ENCODE measurements around the gene DCST1. TPM values are rescaled to one million over a fixed set of nuclear protein-coding genes. Genes with fewer than 3 reads are reported as not detected.

DCST1 gene
- polyA plus RNA-seq, 3 donors: 0.21 to 0.29 (median 0.28) TPM

DNA sequence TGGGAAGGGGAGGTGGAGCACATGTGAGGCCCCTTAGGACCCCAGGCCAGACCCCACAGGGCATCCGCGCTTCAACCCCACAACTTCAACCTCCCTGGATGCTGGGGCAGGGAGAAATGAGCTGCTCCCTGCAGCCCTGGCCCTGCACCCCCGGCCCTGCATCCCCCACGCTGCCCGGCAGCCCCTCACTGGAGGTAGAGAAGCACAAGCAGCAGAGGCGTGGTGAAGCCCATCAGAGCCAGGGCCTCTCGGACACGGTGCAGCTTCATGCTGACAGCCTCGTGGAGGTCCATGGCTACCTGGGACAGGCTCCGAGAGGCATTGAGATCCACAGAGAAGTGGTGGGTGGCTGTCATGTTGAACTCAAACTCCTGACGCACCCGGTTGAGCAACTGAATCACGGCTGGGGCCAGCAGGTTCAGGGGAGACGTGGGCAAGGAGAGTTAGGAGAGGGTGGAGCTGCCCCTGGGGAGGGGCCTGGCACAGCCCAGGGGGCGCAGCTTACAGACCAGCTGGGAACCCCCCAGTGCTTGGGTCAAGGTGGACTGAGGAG, 3.3 kb upstream of the DCST1 start:
- DNase-seq (ENCODE audit: low read depth in 3 of 3, low spot score in 2 of 3): no peak

DNA sequence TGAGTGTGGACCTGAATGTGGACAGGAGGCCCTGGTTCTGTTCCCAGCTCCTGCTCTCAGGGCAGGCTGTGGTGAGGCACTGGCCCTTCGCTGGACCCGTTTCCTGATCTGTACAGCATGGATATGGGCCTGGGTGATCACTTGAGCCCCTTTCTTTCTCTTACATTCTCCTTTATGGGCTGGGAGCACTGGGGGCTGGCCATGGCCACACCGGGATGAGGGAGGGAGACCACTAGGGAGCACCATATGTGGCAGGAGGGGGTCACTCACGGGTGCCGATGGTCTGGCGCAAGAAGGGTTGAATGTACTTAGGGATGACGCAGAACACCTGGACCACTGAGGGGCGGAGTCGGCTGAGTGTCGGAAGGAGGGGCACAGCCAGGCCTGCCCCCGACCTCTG, 2.7 kb upstream of the DCST1 start:
- DNase-seq (ENCODE audit: low read depth in 3 of 3, low spot score in 2 of 3): no peak

DNA sequence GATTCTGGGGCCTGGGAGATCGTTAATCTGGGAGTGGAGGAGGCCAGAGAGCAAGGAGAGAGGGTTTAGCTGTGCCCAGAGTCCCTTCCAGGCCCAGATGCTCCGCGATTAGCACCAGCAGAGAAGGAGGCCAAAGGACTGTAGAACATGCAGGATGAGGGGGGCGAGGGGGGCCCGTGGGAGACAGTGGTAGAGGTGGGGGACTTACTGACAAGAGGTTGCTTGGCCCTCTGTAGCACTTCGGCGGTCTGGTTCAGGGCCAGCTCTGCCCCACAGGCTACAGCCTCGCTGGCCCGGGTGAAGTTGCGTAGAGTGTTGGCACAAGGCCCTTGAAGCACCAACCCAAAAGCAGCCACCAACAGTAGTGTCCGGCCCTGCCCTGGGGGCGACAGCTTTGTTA, 738 bp upstream of the DCST1 start:
- DNase-seq (ENCODE audit: low read depth in 3 of 3, low spot score in 2 of 3): no peak

DNA sequence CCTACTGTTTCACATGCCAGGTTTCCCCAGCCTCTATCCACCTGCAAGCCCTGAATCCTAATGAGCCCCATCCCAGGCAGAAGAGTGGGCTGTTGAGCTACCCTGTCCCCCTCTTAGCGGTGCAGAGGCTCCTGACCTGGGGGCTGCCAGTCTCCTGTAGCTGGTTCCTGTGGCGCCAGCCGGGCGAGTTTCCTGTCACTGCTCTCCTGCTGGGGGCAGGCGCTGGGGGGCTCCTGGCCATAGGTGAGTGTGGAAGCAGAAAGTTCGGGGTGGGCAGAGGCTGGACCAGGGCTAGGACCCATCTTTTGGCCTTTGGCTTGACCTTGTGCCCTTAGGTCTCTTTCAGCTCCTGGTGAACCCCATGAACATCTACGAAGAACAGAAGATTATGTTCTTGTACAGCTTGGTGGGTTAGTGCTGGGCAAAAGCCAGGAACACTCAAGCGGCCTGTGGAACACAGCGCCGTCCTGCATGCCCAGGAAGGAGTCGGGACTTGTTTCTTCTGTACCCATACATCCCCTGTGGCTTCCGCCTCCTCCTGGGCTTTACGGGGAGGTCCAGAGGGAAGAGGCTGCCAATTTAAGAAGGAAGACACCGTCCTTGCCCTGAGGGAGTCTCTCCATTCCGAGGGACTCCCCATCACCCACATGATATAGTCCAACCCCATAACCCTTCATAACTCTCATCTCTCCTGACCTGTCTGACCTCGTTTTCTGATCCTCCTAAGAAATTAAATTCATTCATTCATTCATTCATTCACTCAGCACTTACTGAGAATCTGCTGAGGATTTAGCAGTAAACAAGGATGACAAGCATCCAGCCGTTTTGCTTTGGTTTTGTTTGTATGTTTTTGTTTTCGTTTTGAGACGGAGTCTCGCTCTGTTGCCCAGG, 939 bp downstream of the DCST1 start:
- DNase-seq (ENCODE audit: low read depth in 3 of 3, low spot score in 2 of 3): no peak

DNA sequence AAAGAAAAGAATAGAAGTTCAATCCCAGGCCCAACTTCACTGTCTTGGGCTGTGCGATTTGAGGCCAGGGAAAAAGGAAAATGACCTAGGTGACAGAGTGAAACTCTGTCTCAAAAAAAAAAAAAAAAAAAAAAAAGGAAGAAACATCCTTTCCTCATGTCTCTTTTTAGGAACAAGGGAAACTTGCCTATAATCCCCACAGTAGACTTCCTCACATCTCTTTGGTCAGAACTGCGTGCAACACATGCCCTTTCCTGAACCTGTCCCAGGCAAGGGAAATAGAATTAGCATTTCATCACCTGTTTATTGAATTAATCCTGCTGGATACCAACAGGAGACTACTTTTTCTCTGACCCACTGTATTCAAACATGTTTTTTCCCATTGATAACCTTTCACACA, 2.3 kb downstream of the DCST1 start:
- DNase-seq (ENCODE audit: low read depth in 3 of 3, low spot score in 2 of 3): no peak

DNA sequence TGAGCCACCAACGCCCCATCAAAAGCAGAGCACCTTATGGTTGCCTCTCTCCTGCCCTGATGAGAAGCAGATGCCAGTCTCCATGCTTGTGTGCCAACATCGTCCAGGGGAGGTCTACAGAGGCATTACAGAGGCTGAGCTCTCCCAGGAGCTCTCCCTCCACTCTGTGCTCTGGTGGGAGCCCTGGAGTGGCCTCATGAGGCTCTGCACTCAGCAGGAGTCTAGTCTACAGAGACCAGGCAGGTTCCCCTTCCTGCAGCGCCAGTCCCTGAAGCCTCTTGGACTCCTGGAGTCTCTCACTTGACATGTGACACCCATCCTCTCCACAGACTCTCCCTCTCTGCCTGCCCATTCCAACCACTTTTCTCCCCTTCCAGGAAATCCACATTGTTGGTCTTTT, 3.4 kb downstream of the DCST1 start:
- no peak for DNase-seq (ENCODE audit: low read depth in 3 of 3, low spot score in 2 of 3)

DNA sequence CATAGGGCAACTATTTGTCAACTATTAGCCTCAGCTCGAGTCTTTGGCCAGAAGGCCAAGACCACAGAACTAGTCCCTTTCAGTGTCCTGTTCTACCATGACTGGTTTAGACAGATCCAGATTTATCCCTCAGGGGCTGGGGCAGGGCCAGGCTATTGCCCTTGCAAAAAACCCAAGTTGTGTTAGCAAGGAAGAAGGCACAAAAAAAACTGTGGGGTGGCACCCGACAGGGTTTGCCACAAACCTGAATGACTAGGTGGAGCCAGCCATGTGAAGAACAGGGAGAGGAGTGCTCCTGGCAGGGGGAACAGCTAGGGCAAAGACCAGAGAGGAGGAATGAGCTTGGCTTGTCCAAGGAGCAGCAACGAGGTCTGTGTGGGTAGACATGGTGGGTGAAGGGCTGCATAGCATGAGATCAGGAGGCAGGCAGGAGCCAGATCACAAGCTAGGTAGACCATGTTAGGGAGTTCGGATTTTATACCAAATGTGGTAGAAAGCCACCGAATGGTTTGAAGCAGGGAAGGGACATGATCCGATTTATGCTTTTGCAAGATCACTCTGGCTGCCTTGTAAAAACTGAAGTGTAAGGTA, 4.3 kb downstream of the DCST1 start:
- no peak for DNase-seq (ENCODE audit: low read depth in 3 of 3, low spot score in 2 of 3)

DNA sequence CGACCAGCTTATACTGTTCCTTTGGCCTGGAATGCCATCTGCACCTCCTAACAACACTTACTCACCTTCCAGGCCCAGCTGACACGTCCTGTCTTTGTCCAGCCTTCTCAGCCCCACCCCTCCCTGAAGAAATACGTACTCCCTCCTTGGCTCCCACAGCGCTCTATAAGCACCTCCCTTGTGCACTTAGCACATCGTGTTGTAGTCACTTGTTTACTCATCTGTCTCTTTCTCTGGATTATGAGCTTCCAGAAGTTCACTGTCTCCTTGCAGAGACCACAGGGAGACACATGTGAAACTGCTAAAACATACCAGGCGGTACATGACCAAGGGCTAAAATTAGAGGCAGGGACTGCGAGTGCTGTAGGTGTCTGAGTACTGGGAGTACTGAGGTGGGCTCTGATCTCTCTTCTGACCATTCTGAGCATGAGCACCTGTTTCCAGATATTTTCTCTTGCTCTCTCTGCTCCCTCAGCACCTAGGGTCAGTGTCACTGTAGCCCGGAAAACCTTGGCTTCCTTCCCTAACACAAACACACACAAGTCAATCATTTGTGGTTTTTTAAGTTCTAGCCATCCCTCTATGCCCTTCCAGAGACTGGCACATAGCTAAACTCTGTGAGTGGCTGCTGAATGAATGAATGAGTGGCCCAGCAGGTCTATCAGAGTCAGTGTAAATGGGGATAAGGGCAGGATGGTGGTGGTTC, 5.1 kb downstream of the DCST1 start:
- no peak for DNase-seq (ENCODE audit: low read depth in 3 of 3, low spot score in 2 of 3)

DNA sequence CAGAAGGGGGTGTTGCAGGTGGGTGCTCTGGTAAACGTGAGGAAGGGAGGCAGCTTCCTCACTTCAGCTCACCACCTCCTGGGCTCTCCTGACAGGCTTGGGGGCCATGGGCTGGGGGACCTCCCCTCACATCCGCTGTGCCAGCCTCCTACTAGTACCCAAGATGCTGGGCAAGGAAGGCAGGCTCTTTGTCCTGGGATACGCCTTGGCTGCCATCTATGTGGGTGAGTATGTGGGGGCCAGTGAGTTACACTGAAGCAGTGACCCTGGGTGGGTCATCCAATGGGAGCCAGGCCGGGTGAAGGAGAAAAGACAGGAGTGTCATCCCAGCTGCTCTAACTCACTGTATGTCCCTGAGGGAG, 5.7 kb downstream of the DCST1 start:
- DNase-seq (ENCODE audit: low read depth in 3 of 3, low spot score in 2 of 3): no peak

DNA sequence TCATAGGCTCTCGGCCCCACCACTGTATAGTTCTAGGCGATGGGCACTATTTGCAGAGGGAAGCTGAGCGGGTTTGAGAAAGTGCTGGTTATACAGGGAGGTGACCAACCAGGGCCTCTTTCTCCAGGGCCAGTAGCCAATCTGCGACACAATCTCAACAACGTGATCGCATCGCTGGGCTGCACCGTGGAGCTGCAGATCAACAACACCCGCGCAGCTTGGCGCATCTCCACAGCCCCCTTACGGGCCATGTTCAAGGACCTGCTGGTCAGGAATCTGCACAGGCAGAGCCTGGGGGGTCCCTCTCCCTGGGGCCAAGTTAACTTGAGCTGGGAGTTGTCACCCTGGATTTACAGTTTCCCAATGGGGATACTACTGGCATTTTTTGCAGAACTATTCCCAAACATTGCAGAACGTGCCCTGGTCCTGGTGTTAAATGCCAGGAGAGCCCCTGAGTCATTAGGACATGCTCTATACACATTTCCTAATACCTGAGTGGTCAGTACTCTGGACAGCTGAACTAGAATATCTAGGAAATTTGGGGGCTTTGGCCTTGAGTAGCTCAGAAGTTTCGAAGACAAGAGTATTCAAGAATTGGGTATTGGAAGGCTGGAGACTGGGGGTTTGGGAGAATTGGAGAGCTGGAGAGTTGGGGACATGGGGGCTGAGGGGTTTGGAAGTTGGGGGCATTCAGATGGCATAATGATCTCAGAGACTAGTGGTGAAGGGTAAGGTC, 6.9 kb downstream of the DCST1 start:
- DNase-seq (ENCODE audit: low read depth in 3 of 3, low spot score in 2 of 3): no peak

DNA sequence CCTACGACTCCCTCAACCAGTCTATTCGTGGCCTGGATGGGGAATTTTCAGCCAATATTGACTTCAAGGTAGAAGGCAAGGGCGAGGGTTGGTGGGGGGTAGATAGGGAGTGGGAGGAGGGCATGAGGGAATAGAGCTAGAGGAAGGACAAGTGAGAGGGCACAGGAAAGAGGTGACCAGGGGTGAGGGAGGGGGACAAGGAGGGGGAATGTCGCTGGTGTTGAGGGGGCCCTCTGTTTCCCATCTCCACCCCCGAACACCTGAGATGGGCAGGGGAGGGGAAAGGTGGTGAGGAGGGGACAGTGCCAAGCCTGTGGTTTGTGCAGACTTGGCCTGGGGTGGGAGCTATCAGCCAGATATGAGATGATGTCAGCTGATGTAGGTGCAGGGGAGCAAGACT, 9.2 kb downstream of the DCST1 start:
- DNase-seq (ENCODE audit: low read depth in 3 of 3, low spot score in 2 of 3): no peak

DNA sequence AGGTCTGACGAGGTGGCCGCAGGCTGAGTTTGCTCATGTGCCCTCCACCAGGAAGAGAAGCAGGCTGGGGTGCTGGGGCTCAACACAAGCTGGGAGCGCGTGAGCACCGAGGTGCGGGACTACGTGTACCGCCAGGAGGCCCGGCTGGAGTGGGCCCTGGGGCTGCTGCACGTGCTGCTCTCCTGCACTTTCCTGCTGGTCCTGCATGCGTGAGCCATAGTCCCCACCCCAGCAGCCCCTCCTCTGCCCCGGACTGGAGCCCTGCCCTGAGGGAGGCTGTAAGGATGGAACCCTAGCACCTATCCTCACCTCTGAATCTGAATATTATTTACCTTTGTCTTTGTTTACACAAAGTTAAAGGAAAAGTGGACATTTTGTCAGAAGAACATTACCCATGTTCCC, 9.7 kb downstream of the DCST1 start:
- DNase-seq (ENCODE audit: low read depth in 3 of 3, low spot score in 2 of 3): no peak

DNA sequence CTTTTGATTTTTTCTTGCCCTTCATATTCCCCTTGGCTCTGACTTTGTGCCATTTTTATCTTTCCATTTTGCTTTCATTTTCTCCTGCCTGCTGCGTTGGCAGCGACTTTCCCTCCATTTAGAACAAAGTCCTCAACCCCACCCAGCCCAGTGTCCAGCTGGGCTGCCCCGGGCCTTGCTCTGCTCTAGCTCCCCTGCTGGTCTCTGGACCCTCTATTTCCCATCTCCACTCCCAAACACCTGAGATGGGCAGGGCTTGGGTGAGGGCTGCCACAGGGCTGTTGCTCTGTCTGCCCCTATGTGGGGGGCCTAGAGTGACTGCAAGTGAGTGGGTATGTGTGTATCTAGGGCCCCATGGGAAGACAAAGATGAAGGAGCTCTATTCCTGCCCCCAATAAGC, 10.2 kb downstream of the DCST1 start:
- DNase-seq (ENCODE audit: low read depth in 3 of 3, low spot score in 2 of 3): no peak

DNA sequence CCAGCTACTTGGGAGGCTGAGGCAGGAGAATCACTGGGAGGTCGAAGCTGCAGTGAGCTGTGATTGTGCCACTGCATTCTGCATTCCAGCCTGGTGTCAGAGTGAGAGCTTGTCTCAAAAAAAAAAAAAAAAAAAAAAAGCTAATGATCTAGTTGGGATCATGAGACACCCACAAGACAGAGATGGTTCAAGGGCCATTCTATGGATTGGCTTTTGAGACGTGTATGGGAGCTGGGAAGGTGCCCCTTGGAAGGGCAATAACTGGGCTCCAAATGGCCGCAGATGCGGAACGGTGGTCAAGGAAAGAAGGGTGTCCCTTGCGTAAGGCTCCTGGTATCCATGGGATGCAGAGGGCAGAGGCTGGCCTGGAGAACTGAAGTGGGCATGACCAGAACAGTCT, 10.7 kb downstream of the DCST1 start:
- no peak for DNase-seq (ENCODE audit: low read depth in 3 of 3, low spot score in 2 of 3)

DNA sequence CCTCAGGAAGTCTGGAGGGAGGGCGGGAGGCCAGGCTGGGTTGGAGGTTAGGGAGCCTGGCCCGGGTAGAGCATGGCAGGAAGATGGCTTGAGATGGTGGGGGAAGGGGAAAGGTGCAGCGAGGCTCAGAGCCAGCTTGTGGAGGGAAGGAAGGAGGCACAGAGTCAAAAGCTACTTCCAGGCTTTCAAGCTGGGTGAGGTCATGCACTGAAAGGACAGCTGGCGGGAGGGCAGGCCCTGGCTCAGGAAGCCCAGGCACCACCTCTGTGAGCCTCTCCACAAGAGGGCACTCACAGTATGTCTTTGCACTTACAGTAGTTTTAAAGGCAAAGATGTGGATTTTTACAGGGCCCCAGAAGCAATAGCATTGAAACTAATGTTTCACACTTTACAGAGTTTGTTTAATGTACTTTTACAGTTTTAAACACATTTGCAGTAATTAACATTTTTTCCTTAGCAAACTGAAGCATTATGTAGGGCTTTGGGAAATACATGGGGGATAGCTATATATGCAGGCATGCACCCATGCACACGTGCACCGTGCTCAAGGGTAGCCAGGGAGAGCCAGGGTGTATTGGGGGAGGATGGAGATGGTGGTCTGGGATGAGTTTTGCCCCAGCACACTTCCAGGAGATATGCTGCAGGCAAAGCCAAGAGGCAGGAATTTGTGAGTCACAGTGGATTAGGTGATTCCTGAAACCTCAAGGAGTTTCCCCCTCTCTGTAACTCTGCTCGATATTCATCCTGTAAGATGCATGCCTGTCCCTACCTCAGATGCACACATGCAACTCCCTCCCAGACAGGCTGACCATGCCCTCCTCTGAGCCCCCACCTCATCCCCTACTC, 11.4 kb downstream of the DCST1 start:
- no peak for DNase-seq (ENCODE audit: low read depth in 3 of 3, low spot score in 2 of 3)

DNA sequence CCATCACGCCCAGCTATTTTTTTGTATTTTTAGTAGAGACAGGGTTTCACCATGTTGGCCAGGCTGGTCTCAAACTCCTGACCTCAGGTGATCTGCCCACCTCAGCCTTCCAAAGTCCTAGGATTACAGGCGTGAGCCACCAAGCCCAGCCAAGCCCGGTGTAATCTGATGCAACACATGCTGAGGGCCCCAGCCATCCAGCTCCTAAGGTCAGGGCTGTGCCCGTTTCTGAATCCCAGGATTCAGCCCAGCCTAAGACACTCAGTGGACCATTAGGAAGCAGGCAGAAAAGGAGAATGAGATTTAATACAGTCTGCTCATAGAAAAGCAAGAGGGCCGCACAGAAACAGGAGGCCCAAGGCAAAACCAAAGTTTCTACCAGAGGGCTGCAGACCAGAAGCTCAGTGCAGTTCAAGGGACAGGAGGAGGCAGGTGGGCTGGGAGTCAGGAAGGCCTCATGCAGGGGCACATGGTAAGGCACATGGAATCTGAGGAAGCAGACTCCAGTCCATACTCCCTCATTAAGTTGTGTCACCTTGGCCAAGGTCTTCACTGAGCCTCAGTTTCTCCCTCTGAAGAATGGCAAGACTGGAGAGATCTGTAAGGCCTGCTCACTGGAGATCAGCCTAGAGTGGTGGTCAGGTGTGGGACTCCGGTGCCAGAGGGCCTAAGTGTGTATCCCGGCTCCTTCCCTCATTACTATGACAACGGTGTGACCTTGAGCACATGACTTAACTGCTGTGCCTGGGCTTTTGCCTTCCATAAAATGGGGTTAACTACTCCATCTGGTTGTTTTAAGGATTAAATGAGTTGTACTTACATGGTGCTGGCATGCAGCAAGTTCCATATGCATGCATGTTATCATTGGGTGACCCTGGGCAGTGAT, 15.1 kb downstream of the DCST1 start:
- DNase-seq (ENCODE audit: low read depth in 3 of 3, low spot score in 2 of 3): no peak

DNA sequence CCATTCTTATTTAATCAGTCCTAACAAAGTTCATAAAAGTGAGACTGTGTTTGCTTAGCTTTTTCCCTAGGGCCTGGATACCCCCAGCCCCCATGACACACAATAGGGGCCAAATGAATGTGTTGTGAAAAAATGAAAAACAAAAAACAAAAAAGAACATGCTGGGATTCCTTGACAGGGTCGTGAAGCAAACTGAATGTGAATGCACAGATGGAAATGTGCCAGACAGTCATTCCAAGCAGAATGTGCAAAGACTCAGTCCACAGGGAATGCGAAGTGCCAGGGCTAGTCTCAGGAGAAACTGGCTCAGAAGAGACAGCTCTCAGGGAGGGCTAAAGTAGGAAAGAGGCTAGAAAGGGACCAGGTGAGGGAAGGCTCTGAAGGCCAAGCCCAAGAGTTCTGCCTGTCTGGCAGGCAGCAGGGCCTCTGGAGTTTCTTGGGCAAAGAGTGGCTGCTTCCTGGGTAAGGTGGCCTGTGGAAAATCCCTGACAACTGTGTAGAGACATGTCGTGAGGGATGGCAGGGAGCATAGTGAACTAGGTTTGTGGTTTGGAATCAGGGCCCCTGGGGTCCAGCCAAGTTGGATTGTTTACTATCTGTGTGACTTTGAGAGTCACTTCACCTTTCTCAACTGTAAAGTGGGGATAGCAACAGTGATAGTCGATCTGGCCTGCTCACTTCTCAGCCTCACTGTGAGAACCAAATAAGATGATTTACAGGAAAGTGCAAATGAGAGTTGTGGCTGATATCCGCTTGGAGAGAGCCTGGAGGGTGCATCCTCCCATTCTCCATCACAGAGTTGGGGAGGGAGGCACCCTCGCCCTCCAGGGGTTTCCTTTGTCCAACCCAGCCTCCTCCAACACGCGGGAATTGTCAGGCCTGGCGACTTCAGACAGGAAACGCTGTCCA, 16.3 kb downstream of the DCST1 start:
- DNase-seq (ENCODE audit: low read depth in 3 of 3, low spot score in 2 of 3): no peak

Data from right renal cortex interstitium (tissue), 3 donors.